Keratinocyte (primary cell): ENCODE data around the gene LRGUK. TPM values are rescaled to one million over a fixed set of nuclear protein-coding genes. Genes with fewer than 3 reads are reported as not detected.

Source experiments
- DNase-seq: peaks from one replicate; pipeline ENCODE4 v3.0.0-alpha.2; 2011; ENCODE audit warnings: low read depth, missing footprints, low spot score
- FAIRE-seq: peaks from 2 replicates; lab custom pipeline; 2011; peaks lifted over from hg19 to GRCh38; lab: Jason Lieb, UNC
- H2AFZ ChIP-seq: 2 replicates; pipeline ENCODE4 v1.6.0; 2012; ENCODE audit warnings: low read length, control low read depth, inconsistent platforms; ENCODE audit not compliant: control insufficient read depth
- H3K27ac ChIP-seq: 2 replicates; pipeline ENCODE4 v1.5.1; 2011; ENCODE audit warnings: low read length; ENCODE audit not compliant: control insufficient read depth, insufficient read depth
- H3K27me3 ChIP-seq: 3 replicates; pipeline ENCODE4 v1.6.0; 2011; ENCODE audit warnings: low read length; ENCODE audit not compliant: control insufficient read depth, insufficient read depth; ENCODE audit errors: extremely low read depth
- H3K36me3 ChIP-seq, 2 experiments: 2 replicates in 1 of 2; 3 replicates in 1 of 2; pipeline ENCODE4 v1.5.1; 2011; ENCODE audit warnings: low read length in 2 of 2, mild to moderate bottlenecking in 1 of 2; ENCODE audit not compliant: control insufficient read depth in 2 of 2, insufficient read depth in 2 of 2; ENCODE audit errors: extremely low read depth in 1 of 2
- H3K4me1 ChIP-seq: 3 replicates; pipeline ENCODE4 v1.5.1; 2011; ENCODE audit warnings: low read length; ENCODE audit not compliant: control insufficient read depth, insufficient read depth; ENCODE audit errors: extremely low read depth
- H3K4me2 ChIP-seq: 3 replicates; pipeline ENCODE4 v1.6.0; 2011; ENCODE audit warnings: low read depth, low read length; ENCODE audit not compliant: control insufficient read depth, insufficient read depth; ENCODE audit errors: extremely low read depth
- H3K4me3 ChIP-seq, 3 experiments: fragments of 200-600 bp in 1 of 3; sonication (generic) in 1 of 3; 2 replicates in 2 of 3; 3 replicates in 1 of 3; pipeline ENCODE4 v1.5.1; 2011 to 2016; ENCODE audit warnings: low read length in 3 of 3, mild to moderate bottlenecking in 3 of 3, control low read depth in 2 of 3, inconsistent platforms in 1 of 3, low read depth in 1 of 3, mixed read lengths in 1 of 3, mixed run types in 1 of 3, moderate library complexity in 1 of 3; ENCODE audit not compliant: control insufficient read depth in 2 of 3, insufficient read depth in 2 of 3; ENCODE audit errors: extremely low read depth in 1 of 3
- H3K79me2 ChIP-seq: 2 replicates; pipeline ENCODE4 v1.6.0; 2012; ENCODE audit warnings: low read length; ENCODE audit not compliant: control insufficient read depth, insufficient read depth
- H3K9ac ChIP-seq: 3 replicates; pipeline ENCODE4 v1.6.0; 2011; ENCODE audit warnings: low read length; ENCODE audit not compliant: control insufficient read depth, insufficient read depth; ENCODE audit errors: extremely low read depth
- H3K9me1 ChIP-seq: 3 replicates; pipeline ENCODE4 v1.6.0; 2011; ENCODE audit warnings: low read length; ENCODE audit not compliant: control insufficient read depth, insufficient read depth; ENCODE audit errors: extremely low read depth
- H3K9me3 ChIP-seq: 2 replicates; pipeline ENCODE4 v1.5.1; 2012; ENCODE audit warnings: low read depth, low read length; ENCODE audit not compliant: control insufficient read depth
- H4K20me1 ChIP-seq: 3 replicates; pipeline ENCODE4 v1.6.0; 2011; ENCODE audit warnings: low read length; ENCODE audit not compliant: control insufficient read depth, insufficient read depth; ENCODE audit errors: extremely low read depth
- EZH2 ChIP-seq: IDR thresholded peaks from one replicate; pipeline ENCODE4 v1.6.1; 2012; ENCODE audit warnings: inconsistent platforms, mild to moderate bottlenecking, low read length, moderate library complexity
- dilution Hi-C: fragments of 300-500 bp; cut with MboI; formaldehyde crosslinking; loops from one replicate; pipeline ENCODE4 v1.7.0; 2020; ENCODE audit warnings: low sequenced_read_pairs; ENCODE audit not compliant: extremely low pct_ligation_motif_present
- polyA plus RNA-seq, 5 experiments: library from polyadenylated mRNA; depleted of rRNA in 3 of 5; stranded (reverse) in 3 of 5; stranded (forward) in 1 of 5; unstranded in 1 of 5; fragments of >200 nt; gene quantifications; 1 replicate in 1 of 5; 2 replicates in 3 of 5; 3 replicates in 1 of 5; pipeline versions ENCODE4 v1.2.1 to v1.2.3, GENCODE V29; 2011 to 2012; ENCODE audit warnings: missing spikeins in 2 of 5, low read depth in 1 of 5, low replicate concordance in 1 of 5
- TF ChIP-seq, protein P1 (sequence below), 3 experiments: IDR thresholded peaks in 1 of 3; conservative IDR thresholded peaks in 1 of 3; optimal IDR thresholded peaks in 1 of 3; 2 replicates in 2 of 3; 3 replicates in 1 of 3; pipeline versions ENCODE3 to v1.5.1; 2011; ENCODE audit warnings: low read length in 3 of 3, mild to moderate bottlenecking in 3 of 3, moderate library complexity in 2 of 3, control low read depth in 1 of 3, inconsistent platforms in 1 of 3; ENCODE audit not compliant: insufficient read depth in 2 of 3; ENCODE audit errors: extremely low read depth in 1 of 3

The LRGUK gene
- polyA plus RNA-seq, 1 donor (not counting 4 experiments of a cell fraction or from before 2014, with no cell fraction given): 0.50 TPM

DNA sequence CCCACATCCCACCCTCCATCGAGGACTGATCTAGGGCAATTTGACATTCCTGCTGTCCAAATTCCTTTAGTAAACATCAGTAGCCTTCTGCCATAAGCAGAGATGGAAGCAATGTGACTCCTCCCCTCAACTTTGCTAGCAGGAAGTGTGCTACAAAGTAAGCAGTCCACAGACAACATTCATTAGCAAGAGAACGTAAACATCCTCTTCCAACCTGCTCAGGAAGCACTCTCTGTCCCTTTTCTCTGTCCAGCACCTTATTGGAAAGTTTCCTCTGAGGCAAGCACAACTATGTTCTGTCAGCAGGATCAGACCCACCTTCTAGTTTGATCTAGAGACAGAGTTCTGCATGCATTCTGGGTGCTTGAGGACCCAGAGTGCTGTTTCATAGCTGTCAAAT is 48.1 kb upstream of the LRGUK start:
- Histone ChIP-seq H3K79me2 (no peaks in the 10 kb centered on the region), H4K20me1 (no peaks in the 10 kb centered on the region), H3K9ac (no peak overlapping the region), H3K27me3 (no peaks in the 10 kb centered on the region), H2AFZ (no peak overlapping the region), H3K4me1 (no peaks in the 10 kb centered on the region), H3K27ac (no peak overlapping the region), H3K36me3 (no peaks in the 10 kb centered on the region), H3K4me2 (no peak overlapping the region), H3K4me3 (no peak overlapping the region), H3K9me3 (no peaks in the 10 kb centered on the region), H3K9me1 (no peaks in the 10 kb centered on the region)
- no peak for TF ChIP-seq EZH2
- TF ChIP-seq, protein P1, sequence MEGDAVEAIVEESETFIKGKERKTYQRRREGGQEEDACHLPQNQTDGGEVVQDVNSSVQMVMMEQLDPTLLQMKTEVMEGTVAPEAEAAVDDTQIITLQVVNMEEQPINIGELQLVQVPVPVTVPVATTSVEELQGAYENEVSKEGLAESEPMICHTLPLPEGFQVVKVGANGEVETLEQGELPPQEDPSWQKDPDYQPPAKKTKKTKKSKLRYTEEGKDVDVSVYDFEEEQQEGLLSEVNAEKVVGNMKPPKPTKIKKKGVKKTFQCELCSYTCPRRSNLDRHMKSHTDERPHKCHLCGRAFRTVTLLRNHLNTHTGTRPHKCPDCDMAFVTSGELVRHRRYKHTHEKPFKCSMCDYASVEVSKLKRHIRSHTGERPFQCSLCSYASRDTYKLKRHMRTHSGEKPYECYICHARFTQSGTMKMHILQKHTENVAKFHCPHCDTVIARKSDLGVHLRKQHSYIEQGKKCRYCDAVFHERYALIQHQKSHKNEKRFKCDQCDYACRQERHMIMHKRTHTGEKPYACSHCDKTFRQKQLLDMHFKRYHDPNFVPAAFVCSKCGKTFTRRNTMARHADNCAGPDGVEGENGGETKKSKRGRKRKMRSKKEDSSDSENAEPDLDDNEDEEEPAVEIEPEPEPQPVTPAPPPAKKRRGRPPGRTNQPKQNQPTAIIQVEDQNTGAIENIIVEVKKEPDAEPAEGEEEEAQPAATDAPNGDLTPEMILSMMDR (optimal IDR thresholded peaks at IDR 0.05 in 1 of 3, IDR thresholded peaks at IDR 0.05 in 1 of 3, conservative IDR thresholded peaks at IDR 0.05 in 1 of 3; ENCODE audit: extremely low read depth in 1 of 3, insufficient read depth in 2 of 3, low read length in 3 of 3): no peak
- dilution Hi-C loops: no loop called here
- FAIRE-seq (no peak), DNase-seq (no peak)

- H3K9me3 ChIP-seq: no peaks in the 10 kb centered on the region
- TF ChIP-seq EZH2: no peak
- TF ChIP-seq, protein P1 (optimal IDR thresholded peaks at IDR 0.05 in 1 of 3, IDR thresholded peaks at IDR 0.05 in 1 of 3, conservative IDR thresholded peaks at IDR 0.05 in 1 of 3; ENCODE audit: extremely low read depth in 1 of 3, insufficient read depth in 2 of 3, low read length in 3 of 3): no peak
- H3K9ac ChIP-seq: no peak overlapping the region
- dilution Hi-C loops: no loop called here
- DNase-seq: no peak
- no peak for FAIRE-seq
- no peaks in the 10 kb centered on the region for H4K20me1 ChIP-seq
- H3K79me2 ChIP-seq: no peaks in the 10 kb centered on the region
- H3K4me2 ChIP-seq: no peak overlapping the region
- no peaks in the 10 kb centered on the region for H3K36me3 ChIP-seq
- H3K27me3 ChIP-seq: no peaks in the 10 kb centered on the region
- H3K27ac ChIP-seq: no peak overlapping the region
- no peaks in the 10 kb centered on the region for H3K9me1 ChIP-seq
- H3K4me1 ChIP-seq: no peaks in the 10 kb centered on the region
- H3K4me3 ChIP-seq: no peak overlapping the region
- H2AFZ ChIP-seq: no peak overlapping the region
These were observed 45.4 kb upstream of the LRGUK start for GRCh38 chr7:134081695-134082094.
